GM19193 (cell line): ENCODE results near the gene KIF21B.

Experiments
- POLR2A ChIP-seq: IDR thresholded peaks from 4 replicates; pipeline ENCODE4 v1.6.1; 2011; ENCODE audit not compliant: insufficient read depth, insufficient read length; ENCODE audit errors: extremely low read depth

The KIF21B gene

GRCh38 chr1:200966934-200967333 is 56.6 kb downstream of the KIF21B start:
- no peak for TF ChIP-seq POLR2A

GRCh38 chr1:200965111-200965805 is 58.3 kb downstream of the KIF21B start:
- TF ChIP-seq POLR2A = no peak

GRCh38 chr1:200963076-200963475 is 60.4 kb downstream of the KIF21B start:
- no peak for TF ChIP-seq POLR2A

GRCh38 chr1:200962631-200963030 is 60.9 kb downstream of the KIF21B start:
- no peak for TF ChIP-seq POLR2A

GRCh38 chr1:200960948-200961340 is 62.6 kb downstream of the KIF21B start:
- TF ChIP-seq POLR2A = no peak

GRCh38 chr1:200960236-200960947 is 63.1 kb downstream of the KIF21B start:
- TF ChIP-seq POLR2A = no peak

- no peak for TF ChIP-seq POLR2A
These were observed 64.0 kb downstream of the KIF21B start for GRCh38 chr1:200959411-200959921.

GRCh38 chr1:200958597-200958996 is 64.9 kb downstream of the KIF21B start:
- TF ChIP-seq POLR2A = no peak

- no peak for TF ChIP-seq POLR2A
These were observed 69.1 kb downstream of the KIF21B start for GRCh38 chr1:200954434-200954833.

- TF ChIP-seq POLR2A = no peak
These were observed 72.5 kb downstream of the KIF21B start for GRCh38 chr1:200951016-200951415.

GRCh38 chr1:200949626-200950025 is 73.9 kb downstream of the KIF21B start:
- TF ChIP-seq POLR2A = no peak

- TF ChIP-seq POLR2A = no peak
These were observed 76.4 kb downstream of the KIF21B start for GRCh38 chr1:200947059-200947566.

- no peak for TF ChIP-seq POLR2A
These were observed 78.4 kb downstream of the KIF21B start for GRCh38 chr1:200945111-200945510.

- TF ChIP-seq POLR2A = no peak
These were observed 84.6 kb downstream of the KIF21B start for GRCh38 chr1:200938955-200939354.

- TF ChIP-seq POLR2A = no peak
These were observed 88.8 kb downstream of the KIF21B start for GRCh38 chr1:200934676-200935245.
